NT2/D1 (cell line): ENCODE results near the gene ZDHHC11.
"Not testable (repeated sequence)": the region's sequence is repeated elsewhere in the genome, so short reads cannot be mapped to it uniquely, and the experiment has no call there.

Experiments used
- YY1 ChIP-seq: IDR thresholded peaks from 2 replicates; pipeline ENCODE4 v1.6.1; 2011; ENCODE audit not compliant: insufficient read length, insufficient read depth
- ZNF274 ChIP-seq: IDR thresholded peaks from 2 replicates; pipeline ENCODE4 v1.6.1; 2011; ENCODE audit warnings: mild to moderate bottlenecking, low read depth, low read length

- not testable (repeated sequence) for TF ChIP-seq ZNF274, YY1
Observed at GRCh38 chr5:772547-772890, 78.3 kb downstream of the ZDHHC11 start.
